T-helper 22 cell (primary cell): ENCODE measurements around the gene DAB1.

Source experiments
- DNase-seq: peaks from one replicate; pipeline ENCODE4 v3.0.0-alpha.2; 2020; ENCODE audit warnings: low read depth

The DAB1 gene

DNA sequence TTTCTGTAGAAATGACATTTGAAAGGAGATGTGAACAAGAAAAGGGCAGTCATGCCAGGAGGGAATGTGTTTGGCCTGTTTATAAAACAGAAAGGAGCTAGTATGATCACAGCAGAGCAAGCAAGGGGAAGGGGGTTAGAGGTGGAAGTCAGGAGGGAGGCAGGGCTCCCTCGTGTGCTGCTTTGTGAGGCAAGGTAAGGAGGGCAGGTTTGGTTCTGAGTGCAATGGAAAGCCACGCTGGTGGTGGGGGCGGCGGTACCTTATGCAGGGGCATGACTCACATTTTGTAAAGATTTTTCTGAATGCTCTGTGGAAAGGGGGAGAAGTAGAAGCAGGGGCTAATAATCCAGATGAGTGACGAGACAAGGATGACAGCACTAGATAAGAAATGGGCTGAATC is 260.5 kb downstream of the DAB1 start:
- DNase-seq, result no peak

DNA sequence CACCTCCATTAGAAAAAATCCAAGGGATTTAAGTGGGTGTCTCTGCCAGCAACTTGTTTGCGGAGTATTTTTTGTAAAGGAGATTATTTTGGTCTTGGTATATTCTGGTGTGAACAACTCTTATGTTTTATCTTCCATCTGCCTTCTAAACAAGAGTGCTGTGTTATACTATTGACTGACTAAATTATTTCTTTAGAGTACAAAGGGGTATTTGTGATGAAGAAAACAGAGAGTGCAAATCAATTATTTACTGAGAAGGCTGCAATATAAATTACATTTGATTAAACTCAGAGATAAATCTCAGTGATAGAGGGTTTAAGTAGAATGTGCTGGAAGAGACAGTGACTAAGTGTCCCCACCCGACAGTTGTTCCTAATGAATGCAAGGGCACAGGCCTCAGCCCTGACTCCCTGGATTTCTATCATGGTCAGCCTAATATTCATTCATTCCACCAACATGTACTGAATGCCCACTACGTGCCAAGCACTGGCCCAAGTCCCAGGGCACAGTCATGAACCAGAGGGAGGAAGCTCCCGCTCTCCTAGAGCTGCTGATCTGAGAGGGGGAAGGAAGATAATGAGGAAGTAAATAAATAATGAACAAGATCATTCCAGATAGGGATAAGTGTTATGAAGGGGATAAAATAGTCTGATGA is 261.1 kb downstream of the DAB1 start:
- DNase-seq, result no peak

GRCh38 chr1:57160594-57160993 is 263.3 kb downstream of the DAB1 start:
- no peak for DNase-seq

GRCh38 chr1:57158604-57158998 is 265.3 kb downstream of the DAB1 start:
- DNase-seq, result no peak

GRCh38 chr1:57157818-57158603 is 265.8 kb downstream of the DAB1 start:
- DNase-seq, result no peak

- DNase-seq, result no peak
Observed at GRCh38 chr1:57156907-57157306, 267.0 kb downstream of the DAB1 start.

DNA sequence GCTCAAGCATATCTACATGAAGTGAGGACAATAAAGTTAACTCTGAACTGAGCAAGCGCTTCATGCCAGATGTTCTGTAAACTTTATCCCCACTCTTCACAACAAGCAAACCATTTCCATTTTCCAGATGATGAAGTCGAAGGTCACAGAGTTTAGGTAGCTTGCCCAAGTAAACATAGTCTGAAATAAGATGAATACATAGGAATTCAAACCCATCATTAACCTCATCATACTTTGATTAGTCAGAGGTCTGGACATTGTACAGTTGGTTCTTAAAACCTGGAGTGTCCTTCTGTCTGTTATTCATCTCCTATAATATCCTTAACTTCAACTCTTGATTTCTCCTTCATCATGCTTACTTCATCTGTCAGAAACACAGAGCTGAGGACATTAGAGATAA is 277.8 kb downstream of the DAB1 start:
- no peak for DNase-seq

- no peak for DNase-seq
Observed at GRCh38 chr1:57142999-57143398, 280.9 kb downstream of the DAB1 start.

GRCh38 chr1:57142169-57142568 is 281.7 kb downstream of the DAB1 start:
- DNase-seq, result no peak

DNA sequence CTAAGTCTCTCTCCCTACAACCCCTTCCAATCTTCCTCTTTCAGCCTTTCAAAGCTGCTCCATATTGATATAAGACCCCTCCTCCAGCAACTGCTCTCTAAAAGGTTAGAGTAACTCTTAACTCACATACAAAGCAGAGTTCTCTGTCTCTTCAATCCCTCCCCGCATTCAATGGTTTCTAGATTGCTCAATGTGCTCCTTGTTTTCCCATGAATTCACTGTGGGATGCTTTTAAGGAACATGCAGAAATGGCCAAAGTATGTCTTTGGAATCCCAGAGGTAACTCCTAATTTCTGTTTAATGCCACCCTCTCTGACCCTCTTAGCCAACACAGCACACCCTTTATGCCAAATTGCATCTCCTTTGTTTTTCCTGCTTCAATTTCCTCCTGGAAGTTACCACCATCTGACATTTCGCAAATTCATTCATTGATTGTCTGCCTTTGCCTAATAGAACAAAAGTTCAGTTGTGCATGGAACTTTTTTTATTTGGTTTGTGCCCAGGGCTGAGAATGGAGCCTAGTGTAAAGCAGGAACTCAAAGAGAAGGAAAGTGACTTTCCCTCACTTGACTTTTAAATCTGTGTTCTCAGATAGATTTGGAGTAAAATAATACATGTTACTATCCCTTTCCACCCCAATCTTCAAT is 285.3 kb downstream of the DAB1 start:
- DNase-seq, result no peak

- DNase-seq, result no peak
Observed at GRCh38 chr1:57137980-57138379, 285.9 kb downstream of the DAB1 start.

GRCh38 chr1:57134803-57135202 is 289.1 kb downstream of the DAB1 start:
- no peak for DNase-seq

DNA sequence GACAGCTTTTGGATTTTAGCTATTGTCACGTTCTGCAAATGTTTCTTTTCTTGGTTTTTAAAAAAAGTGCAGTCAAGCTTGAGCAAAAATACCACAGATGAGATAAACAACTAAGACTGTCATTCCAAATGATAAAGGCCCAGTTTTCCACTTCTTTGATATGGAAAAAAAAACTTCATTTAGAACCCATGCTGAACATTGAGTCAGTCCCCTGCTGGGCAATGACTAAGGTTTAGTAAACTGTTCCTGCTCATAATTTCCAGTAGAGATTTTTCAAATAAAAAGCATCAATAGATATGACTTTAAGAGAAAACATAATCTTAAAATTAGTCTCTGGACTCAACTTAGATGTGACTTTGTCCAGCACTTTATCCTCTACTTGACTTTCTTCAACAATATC is 290.2 kb downstream of the DAB1 start:
- DNase-seq, result no peak

DNA sequence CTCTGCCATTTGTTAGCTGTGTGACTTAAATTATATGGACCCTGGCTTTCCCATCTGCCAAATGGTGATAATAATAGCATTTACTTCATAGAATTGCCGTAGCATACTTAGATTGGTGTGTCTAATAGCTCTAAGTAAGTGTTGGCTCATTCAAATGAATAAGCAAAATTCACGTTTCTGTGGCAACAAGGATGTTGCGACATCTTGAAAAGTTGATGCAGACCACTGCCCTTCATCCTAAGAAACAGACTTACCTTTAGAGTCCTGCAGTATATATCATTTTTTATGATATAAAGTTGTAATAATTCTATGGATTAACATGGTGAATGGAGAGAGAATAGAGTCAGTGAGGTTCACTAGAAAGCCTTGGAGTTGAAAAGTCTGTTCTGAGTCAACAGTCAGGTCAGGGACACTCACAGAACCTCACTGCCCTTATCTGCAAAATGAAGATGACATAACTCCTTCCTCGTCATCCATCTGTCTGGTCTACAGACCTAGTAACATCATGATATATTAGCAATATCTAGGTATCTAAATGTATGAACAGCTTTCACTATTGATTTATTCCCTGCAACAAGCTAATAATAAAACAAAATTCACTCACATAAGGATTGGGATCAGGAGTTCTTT is 290.8 kb downstream of the DAB1 start:
- no peak for DNase-seq

GRCh38 chr1:57131701-57132394 is 292.0 kb downstream of the DAB1 start:
- DNase-seq, result no peak

GRCh38 chr1:57131257-57131656 is 292.6 kb downstream of the DAB1 start:
- DNase-seq, result no peak

DNA sequence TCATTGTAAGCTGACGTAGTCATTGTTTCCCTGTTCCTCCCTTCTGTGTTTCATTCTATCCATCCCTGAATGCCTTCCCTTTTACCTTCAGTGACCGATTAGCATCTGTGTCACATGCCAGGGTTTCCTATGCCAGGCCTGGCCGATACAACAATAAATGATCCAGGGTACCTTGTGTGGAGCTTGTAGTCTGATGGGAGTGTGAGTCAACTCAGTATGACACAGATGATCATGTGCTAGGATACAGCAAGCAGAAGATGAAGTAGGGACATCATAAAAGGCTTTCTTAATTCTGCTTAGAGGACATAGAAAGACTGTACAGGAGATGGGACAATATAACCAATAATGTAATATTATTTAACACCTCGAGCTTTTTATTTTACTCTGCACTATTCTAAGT is 294.0 kb downstream of the DAB1 start:
- no peak for DNase-seq

DNA sequence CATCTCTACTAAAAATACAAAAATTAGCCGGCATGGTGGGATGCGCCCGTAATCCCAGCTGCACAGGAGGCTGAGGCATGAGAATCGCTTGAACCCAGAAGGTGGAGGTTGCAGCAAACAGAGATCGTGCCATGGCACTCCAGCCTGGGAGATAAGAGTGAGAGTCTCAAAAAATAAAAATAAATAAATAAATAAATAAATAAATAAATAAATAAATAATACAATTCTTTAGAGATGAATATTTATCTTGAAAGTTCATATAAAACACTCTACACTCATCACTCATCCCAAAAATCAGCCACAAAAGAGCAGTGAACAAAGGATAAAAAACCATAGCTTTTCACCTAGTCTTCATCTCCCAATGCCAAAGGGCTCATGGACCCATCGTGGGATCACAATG is 295.9 kb downstream of the DAB1 start:
- DNase-seq, result no peak

GRCh38 chr1:57124768-57125446 is 299.0 kb downstream of the DAB1 start:
- no peak for DNase-seq

DNA sequence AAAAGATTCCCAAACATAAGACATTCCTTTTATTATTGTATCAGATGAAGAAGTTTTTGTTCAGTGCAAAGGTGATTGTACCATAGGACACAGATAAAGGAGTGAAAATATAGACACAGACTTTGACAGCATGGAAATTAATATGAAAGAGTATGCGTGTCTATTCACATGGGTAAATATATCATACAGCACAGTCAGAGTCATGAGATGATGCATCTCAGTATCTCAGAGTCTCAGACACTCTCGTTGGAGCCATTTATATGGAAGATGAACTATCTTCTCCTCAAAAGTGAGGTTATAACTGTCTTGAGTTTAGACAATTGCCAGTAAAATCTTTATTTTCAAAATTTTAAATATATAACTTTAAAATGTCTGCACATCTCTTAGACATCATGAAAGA is 299.7 kb downstream of the DAB1 start:
- no peak for DNase-seq

- no peak for DNase-seq
Observed at GRCh38 chr1:57122031-57122430, 301.8 kb downstream of the DAB1 start.
